ENCODE results near the gene TTBK2.

TTBK2 gene

GRCh38 chr15:42693496-42693895 lies 227.1 kb downstream of the TTBK2 start:
- DNase-seq (ENCODE audit: low read depth in 2 of 2): no peak

DNA sequence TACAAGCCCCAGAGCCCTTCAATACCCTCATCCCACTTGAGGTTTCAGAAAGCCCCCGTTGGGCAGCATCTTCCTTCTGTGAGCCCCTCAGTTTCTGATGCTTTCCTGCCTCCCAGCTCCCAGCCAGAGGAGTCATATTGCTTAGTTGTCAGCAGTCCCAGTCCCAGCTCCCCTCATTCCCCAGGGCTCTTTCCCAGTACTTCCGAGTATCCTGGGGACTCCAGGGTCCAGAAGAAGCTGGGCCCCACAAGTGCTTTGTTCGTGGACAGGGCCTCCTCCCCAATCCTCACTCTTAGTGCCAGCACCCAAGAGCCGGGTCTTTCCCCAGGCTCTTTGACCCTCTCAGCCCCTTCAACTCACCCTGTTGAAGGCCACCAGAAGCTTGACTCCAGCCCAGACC lies 227.6 kb downstream of the TTBK2 start:
- no peak for DNase-seq (ENCODE audit: low read depth in 2 of 2)

DNA sequence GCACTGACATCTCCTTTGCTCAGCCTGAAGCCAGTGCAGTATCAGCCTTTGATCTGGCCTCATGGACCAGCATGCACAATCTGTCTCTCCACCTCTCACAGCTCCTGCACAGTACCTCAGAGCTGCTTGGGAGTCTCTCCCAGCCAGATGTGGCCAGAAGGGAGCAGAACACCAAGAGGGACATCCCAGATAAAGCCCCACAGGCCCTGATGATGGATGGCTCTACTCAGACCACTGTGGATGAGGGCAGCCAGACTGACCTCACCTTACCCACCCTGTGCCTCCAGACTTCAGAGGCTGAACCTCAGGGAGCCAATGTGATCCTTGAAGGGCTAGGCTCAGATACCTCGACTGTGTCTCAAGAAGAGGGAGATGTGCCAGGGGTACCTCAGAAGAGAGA lies 228.0 kb downstream of the TTBK2 start:
- no peak for DNase-seq (ENCODE audit: low read depth in 2 of 2)

DNA sequence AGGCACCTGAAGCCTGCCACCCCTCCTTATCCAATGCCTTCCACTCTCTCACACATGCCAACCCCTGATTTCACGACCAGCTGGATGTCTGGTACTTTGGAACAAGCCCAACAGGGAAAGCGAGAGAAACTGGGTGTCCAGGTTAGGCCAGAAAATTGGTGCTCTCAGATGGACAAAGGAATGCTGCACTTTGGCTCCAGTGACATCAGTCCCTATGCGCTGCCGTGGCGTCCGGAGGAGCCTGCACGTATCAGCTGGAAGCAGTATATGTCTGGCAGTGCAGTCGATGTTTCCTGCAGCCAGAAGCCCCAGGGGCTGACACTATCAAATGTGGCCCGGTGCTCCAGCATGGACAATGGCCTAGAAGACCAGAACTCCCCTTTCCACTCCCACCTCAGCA lies 228.8 kb downstream of the TTBK2 start:
- no peak for DNase-seq (ENCODE audit: low read depth in 2 of 2)

DNA sequence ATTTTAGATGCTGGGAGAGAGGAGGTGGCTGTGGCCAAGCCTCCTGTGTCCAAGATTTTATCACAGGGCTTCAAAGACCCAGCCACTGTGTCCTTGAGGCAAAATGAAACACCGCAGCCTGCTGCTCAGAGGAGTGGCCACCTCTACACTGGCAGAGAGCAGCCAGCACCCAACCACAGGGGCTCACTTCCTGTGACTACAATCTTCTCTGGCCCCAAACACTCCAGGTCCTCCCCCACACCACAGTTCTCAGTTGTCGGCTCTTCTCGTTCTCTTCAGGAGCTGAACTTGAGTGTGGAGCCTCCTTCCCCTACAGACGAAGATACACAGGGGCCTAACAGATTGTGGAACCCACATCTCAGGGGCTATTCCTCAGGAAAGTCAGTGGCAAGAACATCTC lies 229.3 kb downstream of the TTBK2 start:
- DNase-seq (ENCODE audit: low read depth in 2 of 2): peak; percentile 11 to 24
